ENCODE measurements around the gene DUSP8.
"Not testable (repeated sequence)": the region's sequence is repeated elsewhere in the genome, so short reads cannot be mapped to it uniquely, and the experiment has no call there.

DUSP8 gene

GRCh38 chr11:1515082-1516060 lies 56.7 kb downstream of the DUSP8 start:
- peak; percentile 97 for DNase-seq (ENCODE audit: low spot score)

- DNase-seq (ENCODE audit: low spot score), result no peak
These were observed 57.6 kb downstream of the DUSP8 start for GRCh38 chr11:1514336-1515061.

- no peak for DNase-seq (ENCODE audit: low spot score)
These were observed 58.5 kb downstream of the DUSP8 start for GRCh38 chr11:1513326-1514296.

DNA sequence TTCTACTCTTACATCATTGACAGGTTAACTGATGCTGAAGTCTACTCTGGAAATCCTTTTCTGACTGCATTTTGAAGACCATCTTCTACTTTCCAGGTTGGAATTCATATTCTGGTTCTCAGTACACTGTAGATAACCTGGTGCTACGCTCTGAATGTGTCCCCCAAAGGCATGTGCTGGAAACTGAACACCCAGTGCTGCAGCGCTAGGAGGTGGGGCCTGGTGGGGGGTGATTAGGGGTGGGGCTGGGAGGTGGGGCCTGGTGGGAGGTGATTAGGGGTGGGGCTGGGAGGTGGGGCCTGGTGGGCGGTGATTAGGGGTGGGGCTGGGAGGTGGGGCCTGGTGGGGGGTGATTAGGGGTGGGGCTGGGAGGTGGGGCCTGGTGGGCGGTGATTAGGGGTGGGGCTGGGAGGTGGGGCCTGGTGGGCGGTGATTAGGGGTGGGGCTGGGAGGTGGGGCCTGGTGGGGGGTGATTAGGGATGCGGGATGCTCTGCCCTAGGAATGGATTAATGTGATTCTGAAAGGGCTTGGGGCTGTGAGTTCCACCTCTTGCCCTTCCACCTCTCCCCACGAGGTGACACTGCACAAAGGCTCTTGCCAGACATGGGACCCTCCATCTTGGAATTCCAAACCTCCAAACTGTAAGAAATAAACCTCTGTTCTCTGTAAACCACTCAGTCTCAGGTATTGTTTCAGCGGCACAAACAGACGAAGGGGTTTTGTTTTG lies 59.4 kb downstream of the DUSP8 start:
- DNase-seq (ENCODE audit: low spot score), result not testable (repeated sequence)

DNA sequence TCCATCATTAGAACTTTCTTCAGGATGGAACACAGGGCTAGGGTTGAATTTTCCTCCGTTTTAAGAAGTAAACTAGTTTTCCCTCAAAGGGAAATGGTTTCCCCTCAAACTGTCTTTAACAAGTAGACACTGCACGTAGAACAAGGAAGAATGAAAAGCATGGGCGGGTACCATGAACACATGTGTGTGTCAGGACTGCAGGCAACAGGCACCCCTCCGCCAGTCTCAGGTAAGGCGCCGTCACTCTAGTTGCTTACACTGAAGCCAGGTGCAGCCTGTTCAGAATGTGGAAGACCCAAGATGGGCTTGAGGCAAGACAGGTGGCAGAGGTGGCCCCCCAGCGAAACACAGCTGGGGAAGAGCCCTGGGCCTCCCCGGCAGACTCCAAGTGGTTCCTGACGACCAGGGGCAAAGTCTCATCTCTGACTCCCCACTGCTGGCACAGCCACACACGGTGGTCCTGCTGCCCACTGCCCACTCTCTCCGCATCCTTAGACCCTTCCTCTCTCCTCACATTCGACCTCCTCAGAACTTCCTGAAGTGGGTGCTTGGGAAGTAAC lies 60.1 kb downstream of the DUSP8 start:
- no peak for DNase-seq (ENCODE audit: low spot score)

GRCh38 chr11:1510928-1511327 lies 61.1 kb downstream of the DUSP8 start:
- peak; percentile 47 for DNase-seq (ENCODE audit: low spot score)

GRCh38 chr11:1510351-1510750 lies 61.7 kb downstream of the DUSP8 start:
- not testable (repeated sequence) for DNase-seq (ENCODE audit: low spot score)

DNA sequence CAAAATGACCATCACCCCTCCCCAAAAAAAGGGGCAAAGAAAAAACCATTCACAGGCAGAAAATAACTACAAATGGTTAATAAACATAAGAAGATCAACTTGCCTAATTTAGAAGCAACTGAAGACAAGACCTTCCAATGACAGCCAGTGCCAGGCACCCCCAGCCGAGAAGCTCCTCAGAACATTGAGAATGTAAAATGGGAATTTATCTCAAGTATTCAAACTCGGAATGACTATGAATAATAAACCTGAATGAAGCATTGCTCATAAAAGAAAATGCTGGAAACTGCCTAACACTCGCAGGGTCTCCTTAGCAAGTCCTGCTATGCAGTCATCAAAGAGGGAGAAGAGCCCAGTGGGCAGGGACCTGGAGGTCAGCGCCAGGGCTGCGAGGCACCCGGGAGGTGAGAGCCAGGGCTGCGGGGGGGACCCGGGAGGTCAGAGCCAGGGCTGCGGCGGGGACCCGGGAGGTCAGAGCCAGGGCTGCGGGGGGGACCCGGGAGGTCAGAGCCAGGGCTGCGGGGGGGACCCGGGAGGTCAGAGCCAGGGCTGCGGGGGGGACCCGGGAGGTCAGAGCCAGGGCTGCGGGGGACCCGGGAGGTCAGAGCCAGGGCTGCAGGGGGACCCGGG lies 62.3 kb downstream of the DUSP8 start:
- DNase-seq (ENCODE audit: low spot score), result no peak

DNA sequence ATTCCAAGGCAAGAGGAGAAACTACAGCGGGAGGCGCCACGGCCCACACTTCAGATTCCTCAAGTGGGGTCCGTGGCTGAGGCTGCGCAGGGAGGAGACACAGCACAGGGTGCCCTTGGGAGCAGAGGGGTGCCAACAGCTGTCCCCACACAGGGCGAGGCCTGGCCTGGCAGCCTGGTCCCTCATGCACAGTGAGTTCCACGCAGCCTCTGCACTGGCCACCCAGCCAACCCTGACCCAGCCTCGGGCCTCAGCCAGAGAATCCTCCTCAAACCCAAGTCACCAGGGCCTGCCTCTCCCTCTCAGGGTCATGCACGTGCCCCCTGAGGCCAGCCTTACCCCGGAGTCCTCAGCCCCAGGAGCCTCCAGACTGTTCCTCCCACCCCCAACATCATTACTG lies 63.1 kb downstream of the DUSP8 start:
- no peak for DNase-seq (ENCODE audit: low spot score)

- DNase-seq (ENCODE audit: low spot score), result no peak
These were observed 63.6 kb downstream of the DUSP8 start for GRCh38 chr11:1508491-1508891.

DNA sequence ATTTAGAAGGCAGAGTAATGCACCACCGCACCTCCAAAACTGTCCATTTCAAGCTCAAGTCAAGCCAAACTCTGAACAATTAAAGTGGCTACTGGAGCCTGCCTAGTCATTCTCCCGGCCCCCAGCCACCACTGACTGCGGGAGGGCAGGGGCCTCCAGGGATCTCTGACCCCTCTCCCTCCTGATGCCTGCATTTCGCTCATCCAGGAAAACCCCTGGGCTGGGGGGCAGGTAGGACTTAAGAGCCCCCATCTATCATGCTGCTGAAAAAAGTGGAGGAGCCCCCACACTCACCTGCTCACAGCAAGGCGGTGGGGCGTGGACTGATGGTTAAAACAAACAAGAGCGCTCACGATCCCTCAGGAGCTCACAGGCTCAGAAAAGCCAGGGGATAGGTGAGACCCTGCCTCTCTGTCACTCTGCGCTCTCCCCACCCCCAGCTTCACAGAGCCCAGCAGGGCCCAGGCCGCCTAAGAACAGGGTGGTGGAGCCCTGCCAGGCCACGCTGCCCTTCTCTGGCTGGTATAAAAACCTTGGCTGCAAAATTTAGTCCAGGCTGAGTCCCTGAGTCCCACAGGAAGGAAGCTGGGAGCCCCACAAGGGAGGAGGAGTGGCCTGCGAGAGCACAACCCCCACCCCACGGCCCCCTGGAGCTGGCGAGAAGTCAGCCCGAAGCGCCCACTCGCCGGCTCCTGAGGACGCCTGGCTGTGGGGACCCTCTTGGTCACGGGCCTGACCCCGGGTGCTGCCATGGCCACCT lies 64.5 kb downstream of the DUSP8 start:
- DNase-seq (ENCODE audit: low spot score), result no peak

- no peak for DNase-seq (ENCODE audit: low spot score)
These were observed 65.1 kb downstream of the DUSP8 start for GRCh38 chr11:1506981-1507380.

GRCh38 chr11:1505480-1505879 lies 66.6 kb downstream of the DUSP8 start:
- no peak for DNase-seq (ENCODE audit: low spot score)

DNA sequence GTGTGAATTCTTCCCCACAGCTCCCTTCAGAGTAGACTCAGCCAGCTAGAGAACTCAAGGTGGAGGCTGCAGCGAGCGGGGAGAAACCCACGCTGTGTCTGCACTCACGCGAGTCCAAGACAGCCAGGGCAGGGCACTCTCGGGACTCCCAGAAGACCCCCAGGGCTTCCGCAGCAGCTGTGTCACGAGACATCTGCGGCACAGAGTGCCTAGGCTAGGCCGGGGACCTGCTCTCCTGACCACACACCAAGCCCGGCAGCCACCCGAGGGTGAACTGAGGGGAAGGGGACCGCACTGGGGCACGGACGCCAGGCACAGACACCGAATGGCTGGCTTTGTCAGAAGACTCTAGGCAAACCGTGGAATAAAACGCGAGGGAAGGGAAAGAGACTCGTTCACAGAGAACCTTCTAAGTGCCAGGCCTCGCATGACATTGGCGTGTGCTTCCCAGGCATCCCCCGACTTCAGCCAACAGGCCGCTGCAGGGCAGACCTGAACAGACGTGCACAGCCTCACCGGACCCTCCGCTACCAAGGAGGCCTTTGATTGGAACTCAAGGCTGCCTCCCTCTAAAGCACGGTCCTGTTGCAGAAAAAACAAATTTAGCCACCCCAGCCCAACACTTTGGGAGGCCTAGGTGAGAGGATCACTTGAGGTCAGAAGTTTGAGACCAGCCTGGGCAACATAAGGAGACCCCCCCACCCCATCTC lies 67.3 kb downstream of the DUSP8 start:
- DNase-seq (ENCODE audit: low spot score), result no peak

DNA sequence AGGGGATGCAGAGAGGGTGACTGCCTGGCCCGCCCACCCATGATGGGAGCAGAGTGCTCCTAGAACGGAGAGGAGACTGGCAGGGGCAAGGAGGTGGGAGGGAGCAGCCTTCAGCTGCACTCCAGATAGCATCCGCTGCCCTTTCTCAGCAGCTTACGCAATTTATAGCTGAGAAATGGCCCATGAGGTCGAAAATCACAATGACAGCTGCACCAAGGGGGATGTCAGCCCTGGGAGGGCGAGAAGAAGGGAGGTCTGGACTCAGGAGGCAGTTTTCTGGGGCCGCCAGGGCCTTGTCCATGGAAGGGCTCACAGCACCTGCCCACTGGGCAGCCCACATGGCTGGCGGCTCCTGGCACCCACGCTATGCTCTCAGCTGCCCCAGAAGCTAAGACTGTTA lies 67.9 kb downstream of the DUSP8 start:
- no peak for DNase-seq (ENCODE audit: low spot score)
